GM18499 (cell line): ENCODE data around the gene SORCS1.

Source experiments
- ATAC-seq: cut with Tn5 transposase; IDR thresholded peaks from one replicate; pipeline ENCODE4 v1.9.1; 2021; ENCODE audit warnings: moderate number of reproducible peaks; ENCODE audit not compliant: insufficient read depth, unreplicated experiment

The SORCS1 gene

GRCh38 chr10:106636766-106637491, 527.6 kb downstream of the SORCS1 start:
- no peak for ATAC-seq

- ATAC-seq: no peak
These were observed 528.6 kb downstream of the SORCS1 start for GRCh38 chr10:106635947-106636346.

GRCh38 chr10:106631016-106631702, 533.3 kb downstream of the SORCS1 start:
- ATAC-seq: no peak

- no peak for ATAC-seq
These were observed 538.1 kb downstream of the SORCS1 start for GRCh38 chr10:106626371-106626770.

GRCh38 chr10:106625751-106626150, 538.8 kb downstream of the SORCS1 start:
- ATAC-seq: no peak

GRCh38 chr10:106619346-106619745, 545.2 kb downstream of the SORCS1 start:
- no peak for ATAC-seq

GRCh38 chr10:106618646-106619045, 545.9 kb downstream of the SORCS1 start:
- ATAC-seq: no peak

GRCh38 chr10:106615081-106615480, 549.4 kb downstream of the SORCS1 start:
- no peak for ATAC-seq

GRCh38 chr10:106614293-106614692, 550.2 kb downstream of the SORCS1 start:
- ATAC-seq: no peak

- no peak for ATAC-seq
These were observed 552.1 kb downstream of the SORCS1 start for GRCh38 chr10:106612381-106612780.

- no peak for ATAC-seq
These were observed 554.8 kb downstream of the SORCS1 start for GRCh38 chr10:106609470-106610266.

GRCh38 chr10:106608066-106608465, 556.4 kb downstream of the SORCS1 start:
- no peak for ATAC-seq

GRCh38 chr10:106595281-106595680, 569.2 kb downstream of the SORCS1 start:
- ATAC-seq: no peak

- ATAC-seq: no peak
These were observed 570.6 kb downstream of the SORCS1 start for GRCh38 chr10:106593876-106594275.

GRCh38 chr10:106592396-106592795, 572.1 kb downstream of the SORCS1 start:
- no peak for ATAC-seq

GRCh38 chr10:106582291-106582690, 582.2 kb downstream of the SORCS1 start:
- no peak for ATAC-seq

GRCh38 chr10:106577756-106578155, 586.8 kb downstream of the SORCS1 start:
- no peak for ATAC-seq

GRCh38 chr10:106577266-106577665, 587.2 kb downstream of the SORCS1 start:
- ATAC-seq: no peak

- no peak for ATAC-seq
These were observed 588.0 kb downstream of the SORCS1 start for GRCh38 chr10:106576534-106576933.

GRCh38 chr10:106573106-106573505, 591.4 kb downstream of the SORCS1 start:
- no peak for ATAC-seq
